Activated CD4-positive, alpha-beta T cell treated with anti-CD3 and anti-CD28 coated beads, Interleukin-2, amount 50 U/mL, for 1 hour (primary cell): ENCODE results near the gene CCDC196.
"Not testable (repeated sequence)": the region's sequence is repeated elsewhere in the genome, so short reads cannot be mapped to it uniquely, and the experiment has no call there.

Experiments
- DNase-seq: peaks from one replicate; pipeline ENCODE4 v3.0.0-alpha.2; 2020

The CCDC196 gene

GRCh38 chr14:66495218-66496098, 9.3 kb downstream of the CCDC196 start:
- DNase-seq: peak; percentile 16

DNA sequence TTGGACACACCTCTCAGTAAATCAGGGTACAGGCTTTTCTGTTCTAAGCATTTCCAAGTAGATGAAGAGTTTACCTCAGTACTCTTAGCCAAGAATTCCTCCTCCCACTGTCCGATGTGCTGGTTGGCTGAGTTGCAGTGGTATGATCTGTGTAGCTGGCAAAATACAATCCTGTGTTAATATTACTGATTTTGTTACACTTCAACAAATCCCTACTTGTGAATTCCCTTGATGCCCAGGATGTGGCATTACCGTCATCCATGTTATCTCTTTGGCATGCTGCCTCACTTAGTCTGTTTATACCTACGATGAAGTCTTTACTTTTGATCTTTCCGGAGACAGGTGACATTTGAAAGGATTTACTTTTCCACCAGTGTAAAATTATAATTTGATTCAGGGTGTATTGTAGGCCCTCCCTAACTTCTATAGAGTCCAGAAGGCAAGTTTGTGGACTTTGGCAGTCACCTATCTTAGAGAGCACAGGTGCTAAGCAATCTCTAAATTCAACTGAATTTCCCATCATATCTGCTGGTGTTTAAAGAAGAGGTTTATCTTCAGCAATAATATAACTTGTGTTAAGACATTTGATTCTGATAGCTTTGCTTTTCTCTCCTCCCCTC, 10.1 kb downstream of the CCDC196 start:
- DNase-seq: no peak

DNA sequence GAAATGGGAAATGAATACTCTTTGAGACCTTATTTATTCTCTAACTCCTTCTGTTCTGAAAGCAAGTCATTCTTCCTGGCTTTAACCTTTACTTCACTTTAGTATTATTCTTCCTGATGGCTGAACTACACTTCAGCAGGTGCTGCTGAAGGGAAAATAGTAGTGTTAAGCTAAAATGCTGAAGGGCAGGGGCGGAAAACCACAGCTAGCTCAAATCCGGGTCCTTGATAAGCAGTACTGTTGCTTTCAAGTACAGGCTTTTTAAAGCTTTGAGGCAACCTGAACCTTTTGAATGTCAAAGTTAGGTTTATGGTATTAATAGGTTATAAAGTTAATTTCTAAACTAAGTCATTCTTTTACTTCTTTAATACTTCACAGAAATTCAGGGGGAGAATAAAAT, 10.7 kb downstream of the CCDC196 start:
- DNase-seq: no peak

- DNase-seq: no peak
These were observed 12.1 kb downstream of the CCDC196 start for GRCh38 chr14:66498311-66498710.

DNA sequence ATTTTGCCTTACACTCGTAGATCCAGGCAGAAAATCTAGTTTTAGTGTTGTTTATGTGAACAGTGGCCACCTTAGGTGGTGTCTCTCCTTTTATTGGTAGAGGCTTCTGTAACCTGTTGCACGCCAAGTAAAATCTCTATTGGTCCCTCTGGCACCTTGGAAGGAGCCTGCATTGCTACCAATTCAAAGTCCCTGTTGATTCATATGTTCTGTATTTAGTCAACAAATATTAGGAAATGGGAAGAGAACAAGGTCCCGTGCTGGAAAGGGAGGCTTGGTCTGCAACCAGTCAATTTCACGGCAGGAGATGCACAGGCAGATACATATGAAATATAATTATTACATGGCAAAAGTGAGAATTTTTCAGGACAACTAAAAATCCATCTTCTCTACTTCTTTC, 15.4 kb downstream of the CCDC196 start:
- DNase-seq: no peak

DNA sequence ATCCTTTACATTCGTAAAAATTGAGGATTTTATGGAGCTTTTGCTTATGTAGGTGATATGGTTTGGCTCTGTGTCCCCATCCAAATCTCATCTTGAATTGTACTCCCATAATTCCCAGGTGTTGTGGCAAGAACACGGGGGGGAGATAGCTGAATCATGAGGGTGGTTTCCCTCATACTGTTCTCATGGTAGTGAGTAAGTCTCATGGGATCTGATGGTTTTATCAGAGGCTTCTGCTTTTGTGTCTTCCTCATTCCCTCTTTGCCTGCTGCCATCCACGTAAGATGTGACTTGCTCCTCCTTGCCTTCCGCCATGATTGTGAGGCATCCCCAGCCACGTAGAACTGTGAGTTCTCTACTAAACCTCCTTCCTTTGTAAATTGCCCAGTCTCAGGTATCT, 16.7 kb downstream of the CCDC196 start:
- DNase-seq: not testable (repeated sequence)

- DNase-seq: no peak
These were observed 17.4 kb downstream of the CCDC196 start for GRCh38 chr14:66503532-66503931.

DNA sequence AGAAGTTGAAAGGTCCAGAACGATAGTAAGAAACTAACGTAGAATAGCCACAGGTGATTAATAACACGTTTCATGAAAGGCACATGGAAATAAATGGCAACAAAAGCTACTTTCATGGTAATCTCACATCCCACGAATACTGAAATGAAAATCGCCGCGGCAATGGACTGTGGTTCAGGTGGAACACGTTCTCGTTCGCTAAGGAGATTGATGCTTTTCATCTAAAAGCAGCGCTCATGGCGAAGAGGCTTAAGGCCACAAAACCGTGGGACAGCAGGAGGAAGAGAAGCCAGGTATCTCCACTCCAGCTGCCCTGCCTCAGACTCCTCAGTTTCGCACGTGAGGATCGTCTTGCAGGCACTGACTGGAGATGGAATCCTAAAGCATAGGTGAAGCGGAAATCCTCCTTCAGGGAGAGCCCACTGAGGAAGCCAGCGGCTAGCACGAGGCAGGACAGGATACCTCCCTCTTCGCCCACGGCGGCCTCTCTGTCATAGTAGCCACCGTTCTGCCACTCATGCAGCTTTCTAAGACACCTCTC, 21.1 kb downstream of the CCDC196 start:
- DNase-seq: no peak

DNA sequence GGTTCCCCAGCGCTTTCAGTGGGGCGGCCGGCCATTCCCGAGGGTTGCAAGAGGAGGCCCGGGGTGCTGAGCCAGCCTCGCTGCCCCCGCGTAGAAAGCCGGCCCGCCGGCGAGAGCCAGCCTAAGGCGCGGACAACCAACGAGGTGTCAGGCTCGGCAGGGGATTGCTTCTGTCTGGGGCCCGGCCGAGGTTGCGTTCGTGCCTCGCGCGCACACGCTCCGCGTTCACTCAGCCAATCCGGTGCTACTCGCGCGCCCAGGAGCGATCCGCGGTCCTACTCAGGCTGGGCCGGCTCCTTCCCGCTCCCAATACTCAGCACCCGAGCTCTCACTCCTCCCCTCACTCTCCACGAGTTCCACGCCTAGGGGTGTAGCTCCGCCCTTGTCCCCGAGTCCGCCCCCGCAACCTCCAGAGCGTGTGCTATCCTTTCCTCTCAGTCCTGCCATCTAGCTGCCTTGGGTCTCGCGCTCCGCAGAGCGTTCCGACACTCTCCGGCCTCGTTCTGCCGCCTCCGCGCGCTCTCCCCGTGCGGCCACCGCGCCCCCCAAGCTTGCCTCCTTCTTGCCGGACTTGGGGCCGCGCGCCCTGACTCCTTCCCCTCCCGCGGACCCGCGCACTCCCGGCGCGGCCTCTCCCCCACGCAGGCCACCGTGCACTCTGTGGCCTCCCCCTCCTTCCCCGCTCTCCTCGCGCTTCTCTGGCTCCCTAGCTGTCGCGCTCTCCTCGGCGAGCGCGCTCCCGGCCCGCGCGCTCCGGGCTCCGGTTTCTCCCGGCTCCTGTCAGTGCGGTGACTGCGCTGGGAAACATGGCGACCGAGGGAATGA, 21.8 kb downstream of the CCDC196 start, which contains the start of gene GPHN:
GPHN (plus strand) TSS at position 426 of the 825 bp plus-strand sequence.
- peak; percentile 84 for DNase-seq

- no peak for DNase-seq
These were observed 22.3 kb downstream of the CCDC196 start for GRCh38 chr14:66508547-66508845.

DNA sequence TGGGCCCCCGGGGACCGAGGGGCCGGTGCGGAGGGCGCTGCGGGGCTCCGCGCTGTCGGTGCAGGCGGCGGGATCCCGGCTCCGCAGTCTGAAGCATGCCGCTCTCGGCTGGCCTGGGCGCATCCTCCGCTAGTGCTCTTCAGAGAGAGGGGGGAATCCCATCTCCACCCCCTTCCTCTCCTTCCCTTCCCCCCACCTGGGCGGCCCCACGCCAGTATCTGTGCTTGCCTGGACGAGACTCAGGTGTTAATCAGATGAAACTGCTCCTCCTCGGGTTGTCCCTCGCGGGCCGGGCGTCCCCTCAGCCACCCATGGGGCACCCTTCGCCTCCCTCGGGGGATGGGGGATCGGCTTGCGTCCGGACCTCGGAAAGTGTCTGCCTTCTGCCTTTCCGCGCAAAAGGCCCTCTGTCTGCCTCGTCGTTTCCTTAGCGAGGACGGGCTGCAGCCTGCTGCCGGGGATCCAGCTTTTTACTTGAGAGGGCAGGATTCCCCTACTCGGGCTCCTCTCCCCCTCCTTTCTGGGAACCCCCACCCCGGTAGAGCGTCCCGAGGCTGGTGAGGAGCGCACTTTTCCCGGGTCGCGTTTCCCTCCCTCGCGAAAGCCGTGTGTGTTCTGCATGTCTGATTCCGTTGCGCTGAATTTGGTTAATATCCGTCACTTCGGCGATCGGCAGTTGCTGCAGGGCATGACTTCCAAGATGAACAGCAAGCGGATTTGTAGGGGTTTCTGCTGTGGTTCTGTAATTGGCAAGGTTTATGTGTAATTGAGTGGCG, 22.9 kb downstream of the CCDC196 start:
- DNase-seq: peak; percentile 33

GRCh38 chr14:66509874-66510273, 23.7 kb downstream of the CCDC196 start:
- DNase-seq: no peak

DNA sequence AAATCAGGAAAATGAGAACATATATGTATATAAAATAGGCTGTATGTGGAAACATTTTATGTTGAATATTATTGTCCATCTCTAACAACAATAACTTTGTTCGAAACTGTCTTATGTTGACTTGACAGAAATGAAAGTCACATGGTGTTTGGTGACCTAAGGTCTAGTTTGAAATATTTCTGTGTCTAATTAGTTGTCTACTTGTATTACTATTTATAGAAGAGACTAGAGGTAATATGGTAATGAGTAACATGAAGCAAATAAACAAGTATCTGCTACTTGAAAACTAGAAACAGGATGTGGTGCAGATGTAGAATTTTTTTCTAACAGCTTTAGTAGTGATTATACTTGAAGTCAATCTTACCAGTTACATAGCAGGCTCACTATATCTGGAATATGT, 25.7 kb downstream of the CCDC196 start:
- no peak for DNase-seq

DNA sequence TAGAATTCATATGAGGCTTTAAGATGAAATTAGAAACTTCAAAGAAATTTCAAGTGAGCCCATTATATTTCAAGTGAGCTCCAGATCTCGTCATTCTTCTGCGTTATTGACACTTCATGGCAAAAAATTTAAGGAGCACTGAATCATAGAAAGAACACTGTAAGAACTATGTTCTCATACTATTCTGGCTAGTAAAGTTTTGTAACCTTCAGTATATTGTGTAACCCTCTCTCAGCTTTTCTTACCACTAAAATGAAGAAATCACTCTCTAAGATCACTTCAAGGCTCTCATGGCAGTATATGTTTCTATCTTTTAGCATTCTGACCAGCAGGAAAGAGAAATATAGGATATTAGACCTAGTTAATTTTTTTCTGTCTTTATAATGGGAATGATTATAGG, 28.0 kb downstream of the CCDC196 start:
- no peak for DNase-seq

- no peak for DNase-seq
These were observed 44.4 kb downstream of the CCDC196 start for GRCh38 chr14:66530526-66530925.

DNA sequence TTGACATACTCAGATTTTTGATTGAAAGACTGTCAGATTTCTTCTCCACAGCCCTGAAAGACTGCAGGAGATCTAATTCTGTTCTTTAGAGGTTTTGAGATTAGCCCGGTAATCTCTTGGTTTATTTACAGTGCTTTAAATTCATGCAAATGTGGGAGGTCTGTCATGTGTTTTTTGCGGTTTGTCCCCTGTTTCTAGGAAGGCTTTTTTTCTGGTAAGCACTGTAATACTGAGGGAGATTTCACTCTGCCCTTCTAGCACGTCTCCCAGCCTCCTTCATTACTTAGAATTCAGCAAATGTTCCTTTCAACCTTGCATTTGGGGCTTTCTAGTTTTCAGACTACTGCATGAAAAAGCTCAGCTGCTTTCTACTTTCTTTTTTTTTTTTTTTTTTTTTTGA, 52.9 kb downstream of the CCDC196 start:
- DNase-seq: no peak

DNA sequence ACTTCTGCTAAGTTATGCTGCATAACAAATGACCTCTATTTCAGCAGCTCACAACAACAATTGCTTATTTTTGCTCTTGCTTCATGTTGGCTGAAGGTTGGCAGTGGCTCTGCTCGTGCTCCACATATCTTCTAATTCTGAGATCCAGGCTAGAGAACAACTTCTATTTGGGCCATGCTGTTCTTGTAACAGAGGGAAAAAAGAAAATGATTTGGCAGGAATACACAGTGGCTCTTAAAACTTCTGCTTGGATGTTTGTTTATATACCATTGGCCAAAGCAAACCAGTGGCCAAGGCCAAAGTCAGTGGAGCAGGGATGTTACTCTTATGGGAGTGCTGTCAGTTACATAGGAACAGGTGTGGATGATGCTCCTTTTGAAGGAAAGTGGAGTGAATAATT, 53.9 kb downstream of the CCDC196 start:
- no peak for DNase-seq

DNA sequence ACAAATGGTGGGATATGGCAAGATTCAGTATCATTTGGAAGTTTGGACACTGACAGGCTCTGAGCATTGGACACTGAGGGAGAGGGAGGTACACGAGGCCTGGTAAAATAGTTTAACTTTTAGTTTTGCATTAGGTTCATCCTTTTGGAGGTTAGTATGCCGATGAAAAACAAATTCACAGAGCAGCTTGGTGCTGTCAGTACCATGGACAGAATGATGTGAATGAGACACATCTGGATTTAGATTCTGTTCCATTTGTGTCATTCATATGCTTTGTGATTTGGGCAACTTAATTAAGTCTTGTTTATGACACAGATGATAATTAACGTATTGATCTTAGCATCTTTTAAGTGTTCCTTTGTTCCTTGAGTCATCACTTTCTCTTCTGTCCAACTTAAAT, 55.5 kb downstream of the CCDC196 start:
- no peak for DNase-seq

DNA sequence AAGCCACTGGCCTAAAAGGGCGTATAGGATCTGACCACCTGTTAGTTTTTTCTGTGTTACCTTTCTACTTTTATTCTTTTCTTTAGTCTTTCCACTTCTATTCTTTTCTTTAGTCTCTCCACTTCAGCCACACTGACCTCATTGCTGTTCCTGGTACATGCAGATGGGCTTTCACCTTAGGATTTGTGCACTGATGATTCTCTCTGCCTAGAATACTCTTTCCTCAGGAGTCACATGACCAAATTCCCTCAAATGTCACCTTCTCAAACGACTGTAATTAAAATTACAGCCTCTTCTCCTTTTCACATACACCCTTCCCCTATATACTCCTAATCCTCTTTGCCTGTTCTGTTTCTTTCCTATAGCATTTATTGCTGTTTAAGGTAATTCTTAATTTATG, 57.8 kb downstream of the CCDC196 start:
- DNase-seq: no peak

GRCh38 chr14:66545191-66545590, 59.0 kb downstream of the CCDC196 start:
- not testable (repeated sequence) for DNase-seq

DNA sequence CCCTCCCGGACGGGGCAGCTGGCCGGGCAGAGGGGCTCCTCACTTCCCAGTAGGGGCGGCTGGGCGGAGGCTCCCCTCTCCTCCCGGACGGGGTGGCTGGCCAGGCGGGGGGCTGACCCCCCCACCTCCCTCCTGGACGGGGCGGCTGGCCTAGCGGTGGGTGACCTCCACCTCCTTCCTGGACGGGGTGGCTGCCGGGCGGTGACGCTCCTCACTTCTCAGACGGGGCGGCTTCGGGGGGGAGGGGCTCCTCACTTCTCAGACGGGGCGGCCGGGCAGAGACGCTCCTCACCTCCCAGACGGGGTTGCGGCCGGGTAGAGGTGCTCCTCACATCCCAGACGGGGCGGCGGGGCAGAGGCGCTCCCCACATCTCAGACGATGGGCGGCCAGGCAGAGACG, 59.6 kb downstream of the CCDC196 start:
- DNase-seq: not testable (repeated sequence)
